ENCODE data around the gene VPS37C.

- TF ChIP-seq CTCF (conservative IDR thresholded peaks at IDR 0.05; ENCODE audit: low read depth, low read length): no peak
- TF ChIP-seq EZH2 (IDR thresholded peaks at IDR 0.05; ENCODE audit: borderline replicate concordance, low read depth, low read length, poor library complexity, severe bottlenecking): no peak
Observed at GRCh38 chr11:61131998-61132555, 29.1 kb downstream of the VPS37C start.

All from A673 (cell line).